K562 (cell line): ENCODE data around the gene REPS1. TPM values are rescaled to one million over a fixed set of nuclear protein-coding genes. Genes with fewer than 3 reads are reported as not detected.

Experiments used
- ATAC-seq: fragments of 200-7000 bp; cut with Tn5 transposase; 3 replicates; pipeline ENCODE4 v1.9.1; 2020; ENCODE audit warnings: moderate library complexity
- BruUV-seq: library from RNA; stranded (reverse); fragments of 400-500 nt; replicated peaks from 2 replicates; lab custom pipeline; 2021; lab: Mats Ljungman, UMichigan
- CTCF ChIA-PET: fragments of 300-600 bp; formaldehyde crosslinking; extraction: SDS; loops from one replicate; lab custom pipeline; 2021; ENCODE audit warnings: low intra/inter-chr PET ratio; lab: Yijun Ruan, JAX
- POLR2A ChIA-PET: fragments of 300-600, 350-650 bp; sonication (Branson Sonifier 250); formaldehyde crosslinking; extraction: SDS; loops from one replicate; lab custom pipeline; 2021; ENCODE audit warnings: antibody characterized with exemption, inconsistent platforms; lab: Yijun Ruan, JAX
- DNase-seq, 4 experiments: peaks; one replicate each; pipeline versions ENCODE4 v3.0.0 to v3.0.0-alpha.2; 2011 to 2018; ENCODE audit warnings: low spot score in 3 of 4, mixed read lengths in 3 of 4; ENCODE audit errors: extremely low read depth in 1 of 4
- FAIRE-seq: peaks from 2 replicates; lab custom pipeline; 2011; peaks lifted over from hg19 to GRCh38; lab: Jason Lieb, UNC
- H2AFZ ChIP-seq: 2 replicates; pipeline ENCODE4 v1.6.0; 2011; ENCODE audit warnings: low read depth, low read length, control low read depth, inconsistent platforms
- H3K27ac ChIP-seq: fragments of 200-600 bp; 3 replicates; pipeline ENCODE4 v1.8.0; 2011; ENCODE audit warnings: low read depth, mild to moderate bottlenecking, control low read depth, inconsistent platforms, low read length, moderate library complexity, mixed read lengths; ENCODE audit errors: extremely low read depth
- H3K27me3 ChIP-seq, 2 experiments: fragments of 300-600 bp in 1 of 2; 2 replicates in 1 of 2; 3 replicates in 1 of 2; pipeline versions ENCODE4 v1.6.0 to v1.8.0; 2011; ENCODE audit warnings: inconsistent platforms in 2 of 2, low read length in 2 of 2, mild to moderate bottlenecking in 1 of 2, mixed read lengths in 1 of 2, moderate library complexity in 1 of 2; ENCODE audit not compliant: control insufficient read depth in 2 of 2, insufficient read depth in 2 of 2
- H3K36me3 ChIP-seq: fragments of 300-600 bp; 3 replicates; pipeline ENCODE4 v1.8.0; 2011; ENCODE audit warnings: mild to moderate bottlenecking, low read length, inconsistent platforms; ENCODE audit not compliant: control insufficient read depth, insufficient read depth
- H3K4me1 ChIP-seq, 2 experiments: fragments of 200-600 bp in 1 of 2; replicated peaks in 1 of 2; 2 replicates in 1 of 2; 3 replicates in 1 of 2; pipeline versions ENCODE4 v1.5.1 to v1.8.0; 2011; ENCODE audit warnings: inconsistent platforms in 2 of 2, low read length in 2 of 2, mild to moderate bottlenecking in 1 of 2, mixed read lengths in 1 of 2, moderate library complexity in 1 of 2; ENCODE audit not compliant: control insufficient read depth in 2 of 2, insufficient read depth in 2 of 2
- H3K4me2 ChIP-seq: 2 replicates; pipeline ENCODE4 v1.6.1; 2011; ENCODE audit warnings: low read length, control low read depth, inconsistent platforms, mixed read lengths; ENCODE audit not compliant: insufficient read depth
- H3K4me3 ChIP-seq: fragments of 200-600 bp; sonication (generic), shearing (Covaris generic); 2 replicates; pipeline ENCODE4 v1.5.1; 2016; ENCODE audit warnings: control low read depth, inconsistent platforms
- H3K79me2 ChIP-seq: fragments of 200-600 bp; 3 replicates; pipeline ENCODE4 v1.8.0; 2011; ENCODE audit warnings: low read length, inconsistent platforms; ENCODE audit not compliant: control insufficient read depth, insufficient read depth
- H3K9ac ChIP-seq, 2 experiments: 2 replicates each; pipeline versions ENCODE4 v1.6.0 to v1.6.1; 2011; ENCODE audit warnings: low read depth in 2 of 2, low read length in 2 of 2, control low read depth in 1 of 2, inconsistent platforms in 1 of 2, mild to moderate bottlenecking in 1 of 2, mixed read lengths in 1 of 2; ENCODE audit not compliant: insufficient read depth in 1 of 2
- H3K9me1 ChIP-seq: one replicate; pipeline ENCODE4 v1.6.0; 2011; ENCODE audit warnings: inconsistent platforms, mild to moderate bottlenecking, low read length, moderate library complexity; ENCODE audit not compliant: control insufficient read depth, insufficient read depth
- H3K9me3 ChIP-seq: replicated peaks from 2 replicates; pipeline ENCODE4 v1.5.1; 2011; ENCODE audit warnings: low read depth, low read length, inconsistent platforms; ENCODE audit not compliant: control insufficient read depth, insufficient read depth
- H4K20me1 ChIP-seq: replicated peaks from 2 replicates; pipeline ENCODE4 v1.6.1; 2011; ENCODE audit warnings: low read length, inconsistent platforms, mixed read lengths; ENCODE audit not compliant: control insufficient read depth, insufficient read depth
- BHLHE40 ChIP-seq: IDR thresholded peaks from 2 replicates; pipeline ENCODE4 v1.6.1; 2011; ENCODE audit warnings: low read length, improper control_type of control experiment
- ELF2 ChIP-seq: fragments of 250-450 bp; sonication (Bioruptor Pico); IDR thresholded peaks from 2 replicates; pipeline ENCODE4 v1.5.0; 2021; ENCODE audit warnings: mild to moderate bottlenecking
- HBP1 ChIP-seq: fragments of 450-650 bp; formaldehyde crosslinking; IDR thresholded peaks from 2 replicates; pipeline ENCODE4 v1.4.0; 2022; ENCODE audit warnings: missing genetic modification characterization
- HLTF ChIP-seq: fragments of 450-650 bp; IDR thresholded peaks from 2 replicates; pipeline ENCODE4 v1.6.1; 2016
- KDM4B ChIP-seq, 2 experiments: fragments of 450-650 bp in 1 of 2; sonication (generic) in 1 of 2; IDR thresholded peaks; 2 replicates each; pipeline ENCODE4 v1.6.1; 2016 to 2017; ENCODE audit warnings: borderline replicate concordance in 2 of 2, antibody characterized with exemption in 1 of 2, low read depth in 1 of 2, mild to moderate bottlenecking in 1 of 2
- KLF16 ChIP-seq: IDR thresholded peaks from 2 replicates; pipeline ENCODE4 v1.6.1; 2016; ENCODE audit warnings: antibody characterized with exemption
- PREB ChIP-seq: sonication (generic); formaldehyde crosslinking; IDR thresholded peaks from 2 replicates; pipeline ENCODE4 v1.8.1; 2023; ENCODE audit warnings: mild to moderate bottlenecking, missing genetic modification reagents
- RBM15 ChIP-seq: fragments of 200-400 bp; formaldehyde crosslinking; IDR thresholded peaks from 2 replicates; pipeline ENCODE4 v1.6.1; 2018; ENCODE audit warnings: mild to moderate bottlenecking, low read length, moderate library complexity; ENCODE audit not compliant: insufficient read depth
- THRB ChIP-seq: fragments of 450-650 bp; formaldehyde crosslinking; conservative IDR thresholded peaks from 2 replicates; pipeline ENCODE4 v1.4.0; 2022; ENCODE audit warnings: mild to moderate bottlenecking, missing genetic modification characterization
- ZNF57 ChIP-seq: fragments of 450-650 bp; formaldehyde crosslinking; IDR thresholded peaks from 2 replicates; pipeline ENCODE4 v1.4.0; 2020; ENCODE audit warnings: mild to moderate bottlenecking, moderate library complexity
- WGBS: fragments of 100-300 bp; shearing (Covaris generic); methylation state at CpG from one replicate; pipeline ENCODE4 v1.1.6; 2016; ENCODE audit warnings: low coverage, mixed read lengths; ENCODE audit not compliant: insufficient coverage; ENCODE audit errors: missing lambda C conversion rate; 5-methylcytosine and 5-hydroxymethylcytosine counted together
- in situ Hi-C: fragments of 300-500 bp; cut with MboI; formaldehyde crosslinking; loops from 4 replicates; pipeline ENCODE4 v1.15.0; 2018; ENCODE audit warnings: inconsistent platforms, mixed read lengths
- intact Hi-C: fragments of 100-400 bp; cut with micrococcal nuclease; formaldehyde crosslinking; loops from 2 replicates; pipeline ENCODE4 v1.14.2; 2022
- polyA plus RNA-seq, 8 experiments: library from polyadenylated mRNA; depleted of rRNA in 4 of 8; stranded (reverse) in 5 of 8; unstranded in 3 of 8; fragments of >200 nt; fragmentation: Nextera tagmentation in 2 of 8; fragmentation: Illumina TruSeq in 1 of 8; extraction: Ambion mirVana in 2 of 8; extraction: Trizol in 1 of 8; gene quantifications; 2 replicates each; pipeline versions ENCODE4 v1.2.1 to v1.2.3, GENCODE V29; 2011 to 2014; ENCODE audit warnings: inconsistent platforms in 1 of 8, missing spikeins in 1 of 8
- total RNA-seq, 7 experiments: library from RNA; depleted of rRNA in 6 of 7; stranded (reverse); fragments of >200 nt in 6 of 7; fragmentation: Illumina TruSeq in 2 of 7; extraction: Trizol in 2 of 7; gene quantifications; 2 replicates each; pipeline versions ENCODE4 v1.2.1 to v1.2.3, GENCODE V29; 2011 to 2021; ENCODE audit warnings: low replicate concordance in 1 of 7

The REPS1 gene
- total and polyA plus RNA-seq, 9 of the 15 experiments (the other 6 are each of a cell fraction or from before 2014, with no cell fraction given): 7.9 to 36.0 (median 27.8) TPM

- H3K9me3 ChIP-seq: no peaks in the 10 kb centered on the region
- 0% methylated on average over 3 of the region's 3 CpGs for WGBS
- H3K4me1 ChIP-seq: no peaks in the 10 kb centered on the region
- DNase-seq (no peak), FAIRE-seq (no peak), ATAC-seq (no peak)
- no peak overlapping the region for H3K27ac ChIP-seq
- intact Hi-C loops: no loop called here
- TF ChIP-seq HLTF: no peak
- no peak for TF ChIP-seq PREB (CRISPR knock-in tag)
- no peak for TF ChIP-seq HBP1 (CRISPR knock-in tag)
- no peak for TF ChIP-seq KLF16
- TF ChIP-seq ELF2: no peak
- TF ChIP-seq RBM15: no peak
- TF ChIP-seq BHLHE40: no peak
- no peak for TF ChIP-seq KDM4B (IDR thresholded peaks at IDR 0.05; ENCODE audit: borderline replicate concordance in 2 of 2, low read depth in 1 of 2)
- TF ChIP-seq ZNF57 (CRISPR knock-in tag): no peak
- no peak for TF ChIP-seq THRB
- no peaks in the 10 kb centered on the region for H3K9me1 ChIP-seq
- ChIA-PET CTCF (no interaction called here), POLR2A (no interaction called here)
- no peak overlapping the region for H3K4me2 ChIP-seq
- no peaks in the 10 kb centered on the region for H3K79me2 ChIP-seq
- no peak overlapping the region for H3K4me3 ChIP-seq
- H3K27me3 ChIP-seq: peaks cover 6 to 21% of the 10 kb centered on the region in 2 experiments; a peak in 4 of 5 replicates
- no TSS peak for BruUV-seq
- in situ Hi-C loops: no loop called here
- no peaks in the 10 kb centered on the region for H4K20me1 ChIP-seq
- H3K9ac ChIP-seq: no peak overlapping the region
- H3K36me3 ChIP-seq: no peaks in the 10 kb centered on the region
- no peak overlapping the region for H2AFZ ChIP-seq
These were observed 29.2 kb upstream of the REPS1 start for GRCh38 chr6:139017227-139017626.
